GM12878 (cell line): Measurements from ENCODE around the gene SIRT2. TPM values are rescaled to one million over a fixed set of nuclear protein-coding genes. Genes with fewer than 3 reads are reported as not detected.

Experiments used
- ATAC-seq: fragments of 200-7000 bp; cut with Tn5 transposase; 3 replicates; pipeline ENCODE4 v1.9.1; 2020; ENCODE audit warnings: mild to moderate bottlenecking, moderate library complexity
- BruUV-seq: library from RNA; stranded (reverse); fragments of 400-500 nt; replicated peaks from 2 replicates; lab custom pipeline; 2021; lab: Mats Ljungman, UMichigan
- CTCF ChIA-PET: fragments of 300-600 bp; sonication (Branson Sonifier 250); formaldehyde crosslinking; extraction: SDS; loops from one replicate; lab custom pipeline; 2021; ENCODE audit warnings: inconsistent platforms; lab: Yijun Ruan, JAX
- POLR2A ChIA-PET: fragments of 350-600 bp; formaldehyde crosslinking; extraction: SDS; loops from one replicate; lab custom pipeline; 2021; ENCODE audit warnings: inconsistent platforms; lab: Charles Lee
- RAD21 ChIA-PET: fragments of 300-600 bp; sonication (Branson Sonifier 250); formaldehyde crosslinking; loops from one replicate; lab custom pipeline; 2023; ENCODE audit warnings: antibody characterized with exemption; ENCODE audit not compliant: unreplicated experiment; lab: Charles Lee
- SMC1A ChIA-PET: fragments of 300-600 bp; sonication (Branson Sonifier 250); formaldehyde crosslinking; loops from one replicate; lab custom pipeline; 2023; ENCODE audit not compliant: unreplicated experiment, uncharacterized antibody; lab: Charles Lee
- DNase-seq: peaks from one replicate; pipeline ENCODE4 v3.0.0-alpha.2; 2011; ENCODE audit warnings: low read depth, low spot score
- FAIRE-seq: peaks from 3 replicates; lab custom pipeline; 2011; peaks lifted over from hg19 to GRCh38; lab: Jason Lieb, UNC
- H2AFZ ChIP-seq: 2 replicates; pipeline ENCODE4 v1.6.0; 2011; ENCODE audit warnings: low read depth, low read length, control low read depth; ENCODE audit not compliant: control insufficient read depth
- H3K27ac ChIP-seq: 2 replicates; pipeline ENCODE4 v1.5.1; 2011; ENCODE audit warnings: control low read depth; ENCODE audit not compliant: control insufficient read depth, insufficient read depth
- H3K27me3 ChIP-seq, 2 experiments: replicated peaks in 1 of 2; 2 replicates each; pipeline versions ENCODE4 v1.6.0 to v1.6.1; 2011; ENCODE audit warnings: low read length in 1 of 2; ENCODE audit not compliant: control insufficient read depth in 2 of 2, insufficient read depth in 2 of 2
- H3K36me3 ChIP-seq, 2 experiments: 2 replicates each; pipeline ENCODE4 v1.5.1; 2011; ENCODE audit warnings: low read length in 1 of 2; ENCODE audit not compliant: control insufficient read depth in 2 of 2, insufficient read depth in 2 of 2
- H3K4me1 ChIP-seq: 2 replicates; pipeline ENCODE4 v1.6.1; 2011; ENCODE audit warnings: mild to moderate bottlenecking, low read length, moderate library complexity, mixed read lengths; ENCODE audit not compliant: control insufficient read depth, insufficient read depth
- H3K4me2 ChIP-seq: 2 replicates; pipeline ENCODE4 v1.6.0; 2011; ENCODE audit warnings: control low read depth; ENCODE audit not compliant: control insufficient read depth, insufficient read depth
- H3K4me3 ChIP-seq: fragments of 200-600 bp; sonication (generic); 2 replicates; pipeline ENCODE4 v1.5.1; 2016
- H3K79me2 ChIP-seq: 2 replicates; pipeline ENCODE4 v1.6.0; 2011; ENCODE audit warnings: low read length; ENCODE audit not compliant: control insufficient read depth, insufficient read depth
- H3K9ac ChIP-seq: 2 replicates; pipeline ENCODE4 v1.8.0; 2011; ENCODE audit warnings: low read length, control low read depth, mixed read lengths; ENCODE audit not compliant: control insufficient read depth, insufficient read depth
- H3K9me3 ChIP-seq: replicated peaks from 3 replicates; pipeline ENCODE4 v1.5.1; 2011; ENCODE audit warnings: mild to moderate bottlenecking, low read length; ENCODE audit not compliant: control insufficient read depth, insufficient read depth
- H4K20me1 ChIP-seq: 2 replicates; pipeline ENCODE4 v1.6.0; 2011; ENCODE audit not compliant: control insufficient read depth, insufficient read depth
- BCL3 ChIP-seq: IDR thresholded peaks from 2 replicates; pipeline ENCODE4 v1.6.1; 2011; ENCODE audit warnings: borderline replicate concordance, low read depth, mild to moderate bottlenecking, moderate library complexity, low read length; ENCODE audit not compliant: insufficient read depth, poor library complexity, severe bottlenecking
- CBX5 ChIP-seq: sonication (generic); IDR thresholded peaks from 2 replicates; pipeline ENCODE4 v1.6.1; 2016; ENCODE audit warnings: low read depth, moderate library complexity, mild to moderate bottlenecking, inconsistent platforms
- CHD2 ChIP-seq: IDR thresholded peaks from 2 replicates; pipeline ENCODE4 v1.6.1; 2011; ENCODE audit warnings: low read depth, low read length, improper control_type of control experiment, borderline replicate concordance
- NBN ChIP-seq: fragments of 450-650 bp; IDR thresholded peaks from 2 replicates; pipeline ENCODE4 v1.6.1; 2016
- NFXL1 ChIP-seq: fragments of 450-650 bp; IDR thresholded peaks from 2 replicates; pipeline ENCODE4 v1.6.1; 2017; ENCODE audit warnings: antibody characterized with exemption, mild to moderate bottlenecking, borderline replicate concordance
- NR2C1 ChIP-seq: fragments of 450-650 bp; IDR thresholded peaks from 2 replicates; pipeline ENCODE4 v1.6.1; 2017; ENCODE audit warnings: antibody characterized with exemption, mild to moderate bottlenecking, moderate library complexity
- NRF1 ChIP-seq: conservative IDR thresholded peaks from 2 replicates; pipeline ENCODE4 v1.6.1; 2011; ENCODE audit warnings: mild to moderate bottlenecking, low read depth, low read length, improper control_type of control experiment
- POLR2AphosphoS5 ChIP-seq: IDR thresholded peaks from 2 replicates; pipeline ENCODE4 v1.6.1; 2011; ENCODE audit warnings: mild to moderate bottlenecking, low read length, inconsistent platforms
- RAD21 ChIP-seq: IDR thresholded peaks from 2 replicates; pipeline ENCODE4 v1.6.1; 2011; ENCODE audit warnings: mild to moderate bottlenecking, low read depth, low read length, moderate library complexity; ENCODE audit not compliant: insufficient read depth
- SMAD5 ChIP-seq: IDR thresholded peaks from 2 replicates; pipeline ENCODE4 v1.6.1; 2016; ENCODE audit warnings: antibody characterized with exemption, low read depth
- SMARCA5 ChIP-seq: fragments of 450-650 bp; IDR thresholded peaks from 2 replicates; pipeline ENCODE4 v1.6.1; 2017; ENCODE audit warnings: mild to moderate bottlenecking
- SUPT20H ChIP-seq: IDR thresholded peaks from 2 replicates; pipeline ENCODE4 v1.6.1; 2011; ENCODE audit warnings: low read depth, mild to moderate bottlenecking, low read length, moderate library complexity, borderline replicate concordance; ENCODE audit not compliant: control insufficient read depth
- USF1 ChIP-seq: IDR thresholded peaks from 2 replicates; pipeline ENCODE4 v1.6.1; 2011; ENCODE audit warnings: borderline replicate concordance, low read depth, mild to moderate bottlenecking, moderate library complexity, mixed read lengths, low read length; ENCODE audit not compliant: insufficient read depth; ENCODE audit errors: extremely low read length
- YBX1 ChIP-seq: fragments of 450-650 bp; IDR thresholded peaks from 2 replicates; pipeline ENCODE4 v1.6.1; 2016; ENCODE audit warnings: antibody characterized with exemption
- WGBS: methylation state at CpG from one replicate; pipeline ENCODE4 v1.1.6; 2016; ENCODE audit warnings: low lambda C conversion rate; ENCODE audit not compliant: insufficient replicate concordance, insufficient coverage; ENCODE audit errors: missing lambda C conversion rate; 5-methylcytosine and 5-hydroxymethylcytosine counted together
- in situ Hi-C: fragments of 300-500 bp; cut with MboI; formaldehyde crosslinking; loops from 9 replicates; pipeline ENCODE4 v1.14.3; 2018; ENCODE audit warnings: mixed read lengths
- intact Hi-C: fragments of 100-400 bp; cut with micrococcal nuclease; formaldehyde crosslinking; loops from one replicate; pipeline ENCODE4 v1.14.2; 2022; ENCODE audit not compliant: unreplicated experiment
- polyA plus RNA-seq, 11 experiments: library from polyadenylated mRNA; depleted of rRNA in 4 of 11; unstranded in 6 of 11; stranded (reverse) in 5 of 11; fragments of >200 nt; fragmentation: Nextera tagmentation in 4 of 11; fragmentation: Illumina TruSeq in 1 of 11; extraction: Ambion mirVana in 4 of 11; extraction: Trizol in 1 of 11; gene quantifications; 1 replicate in 1 of 11; 2 replicates in 10 of 11; pipeline versions ENCODE4 v1.2.1 to v1.2.3, GENCODE V29; 2011 to 2016; ENCODE audit warnings: inconsistent platforms in 2 of 11, missing spikeins in 2 of 11, low read depth in 1 of 11
- total RNA-seq, 4 experiments: library from RNA; depleted of rRNA in 3 of 4; stranded (reverse); fragments of >200 nt in 3 of 4; fragmentation: Illumina TruSeq in 1 of 4; extraction: Trizol in 1 of 4; gene quantifications; 2 replicates each; pipeline versions ENCODE4 v1.2.1 to v1.2.3, GENCODE V29; 2013 to 2021
- TF ChIP-seq, protein P1 (sequence below): fragments of 450-650 bp; formaldehyde crosslinking; IDR thresholded peaks from 2 replicates; pipeline ENCODE4 v1.4.0; 2022; ENCODE audit warnings: mild to moderate bottlenecking, moderate library complexity
- TF ChIP-seq, protein P2 (sequence below): IDR thresholded peaks from 2 replicates; pipeline ENCODE4 v1.6.1; 2012; ENCODE audit warnings: low read length, inconsistent platforms
- TF ChIP-seq, protein P3 (sequence below): IDR thresholded peaks from 2 replicates; pipeline ENCODE4 v1.6.1; 2012; ENCODE audit warnings: low read depth, low read length, improper control_type of control experiment

Gene SIRT2
- total and polyA plus RNA-seq, 10 of the 15 experiments (the other 5 are each of a cell fraction or from before 2014, with no cell fraction given) = 1.4 to 38.7 (median 24.1) TPM

DNA sequence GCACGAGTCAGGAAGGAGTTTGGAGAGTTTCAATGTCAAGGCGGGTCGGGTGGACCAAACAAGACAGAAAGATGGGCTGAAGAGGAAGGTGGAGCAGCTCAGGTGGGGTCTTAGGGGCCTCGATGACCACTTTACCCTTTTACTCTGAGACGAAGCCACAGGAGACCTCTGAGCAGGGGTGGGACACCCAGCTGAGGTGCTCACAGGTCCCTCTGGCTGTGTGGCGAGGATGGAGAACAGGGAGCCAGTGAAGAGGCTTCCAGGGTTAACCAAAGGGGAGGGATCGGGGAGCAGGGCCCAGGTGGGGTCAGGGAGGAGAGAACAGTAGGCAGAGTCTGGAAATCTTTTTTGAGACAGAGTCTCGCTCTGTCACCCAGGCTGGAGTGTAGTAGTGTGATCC, 14.5 kb upstream of the SIRT2 start:
- ATAC-seq (no peak), DNase-seq (no peak), FAIRE-seq (no peak)
- no peaks in the 10 kb centered on the region for H3K4me1 ChIP-seq
- intact Hi-C loops = no loop called here
- in situ Hi-C loops = no loop called here
- ChIA-PET RAD21 (no interaction called here), CTCF (interaction anchor here (1.6 to 1.8 kb wide), 4 partner anchors 13 to 277 kb away, joined by 3 to 5 read pairs (median 4); partner anchors contain the start of genes MRPS12 and SARS2), SMC1A (no interaction called here), POLR2A (interaction anchor here (0.6 kb wide), 1 partner anchor 39 kb away, joined by 4 read pairs; no protein-coding TSS in a partner anchor)
- no peaks in the 10 kb centered on the region for H4K20me1 ChIP-seq
- H3K79me2 ChIP-seq = no peaks in the 10 kb centered on the region
- no peak overlapping the region for H3K4me2 ChIP-seq
- no peaks in the 10 kb centered on the region for H3K27me3 ChIP-seq
- no peaks in the 10 kb centered on the region for H3K9me3 ChIP-seq
- no TSS peak for BruUV-seq
- no peaks in the 10 kb centered on the region for H3K36me3 ChIP-seq
- H2AFZ ChIP-seq = no peak overlapping the region
- H3K27ac ChIP-seq = no peak overlapping the region
- H3K9ac ChIP-seq = no peak overlapping the region
- H3K4me3 ChIP-seq = no peak overlapping the region
- WGBS = 81% methylated on average over 8 of the region's 8 CpGs
- no peak for TF ChIP-seq USF1
- no peak for TF ChIP-seq NBN
- TF ChIP-seq SMARCA5 = no peak
- TF ChIP-seq, protein P1, sequence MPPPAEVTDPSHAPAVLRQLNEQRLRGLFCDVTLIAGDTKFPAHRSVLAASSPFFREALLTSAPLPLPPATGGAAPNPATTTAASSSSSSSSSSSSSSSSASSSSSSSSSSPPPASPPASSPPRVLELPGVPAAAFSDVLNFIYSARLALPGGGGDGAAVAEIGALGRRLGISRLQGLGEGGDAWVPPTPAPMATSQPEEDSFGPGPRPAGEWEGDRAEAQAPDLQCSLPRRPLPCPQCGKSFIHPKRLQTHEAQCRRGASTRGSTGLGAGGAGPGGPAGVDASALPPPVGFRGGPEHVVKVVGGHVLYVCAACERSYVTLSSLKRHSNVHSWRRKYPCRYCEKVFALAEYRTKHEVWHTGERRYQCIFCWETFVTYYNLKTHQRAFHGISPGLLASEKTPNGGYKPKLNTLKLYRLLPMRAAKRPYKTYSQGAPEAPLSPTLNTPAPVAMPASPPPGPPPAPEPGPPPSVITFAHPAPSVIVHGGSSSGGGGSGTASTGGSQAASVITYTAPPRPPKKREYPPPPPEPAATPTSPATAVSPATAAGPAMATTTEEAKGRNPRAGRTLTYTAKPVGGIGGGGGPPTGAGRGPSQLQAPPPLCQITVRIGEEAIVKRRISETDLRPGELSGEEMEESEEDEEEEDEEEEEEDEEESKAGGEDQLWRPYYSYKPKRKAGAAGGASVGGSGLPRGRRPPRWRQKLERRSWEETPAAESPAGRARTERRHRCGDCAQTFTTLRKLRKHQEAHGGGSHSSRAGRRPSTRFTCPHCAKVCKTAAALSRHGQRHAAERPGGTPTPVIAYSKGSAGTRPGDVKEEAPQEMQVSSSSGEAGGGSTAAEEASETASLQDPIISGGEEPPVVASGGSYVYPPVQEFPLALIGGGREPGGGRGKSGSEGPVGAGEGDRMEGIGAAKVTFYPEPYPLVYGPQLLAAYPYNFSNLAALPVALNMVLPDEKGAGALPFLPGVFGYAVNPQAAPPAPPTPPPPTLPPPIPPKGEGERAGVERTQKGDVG (CRISPR knock-in tag) = no peak
- TF ChIP-seq YBX1 = no peak
- TF ChIP-seq, protein P2, sequence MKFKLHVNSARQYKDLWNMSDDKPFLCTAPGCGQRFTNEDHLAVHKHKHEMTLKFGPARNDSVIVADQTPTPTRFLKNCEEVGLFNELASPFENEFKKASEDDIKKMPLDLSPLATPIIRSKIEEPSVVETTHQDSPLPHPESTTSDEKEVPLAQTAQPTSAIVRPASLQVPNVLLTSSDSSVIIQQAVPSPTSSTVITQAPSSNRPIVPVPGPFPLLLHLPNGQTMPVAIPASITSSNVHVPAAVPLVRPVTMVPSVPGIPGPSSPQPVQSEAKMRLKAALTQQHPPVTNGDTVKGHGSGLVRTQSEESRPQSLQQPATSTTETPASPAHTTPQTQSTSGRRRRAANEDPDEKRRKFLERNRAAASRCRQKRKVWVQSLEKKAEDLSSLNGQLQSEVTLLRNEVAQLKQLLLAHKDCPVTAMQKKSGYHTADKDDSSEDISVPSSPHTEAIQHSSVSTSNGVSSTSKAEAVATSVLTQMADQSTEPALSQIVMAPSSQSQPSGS = no peak
- no peak for TF ChIP-seq SMAD5
- no peak for TF ChIP-seq NRF1
- no peak for TF ChIP-seq NFXL1
- TF ChIP-seq RAD21 = no peak
- no peak for TF ChIP-seq CBX5
- no peak for TF ChIP-seq BCL3
- no peak for TF ChIP-seq POLR2AphosphoS5
- TF ChIP-seq NR2C1 = no peak
- TF ChIP-seq SUPT20H = no peak
- TF ChIP-seq, protein P3, sequence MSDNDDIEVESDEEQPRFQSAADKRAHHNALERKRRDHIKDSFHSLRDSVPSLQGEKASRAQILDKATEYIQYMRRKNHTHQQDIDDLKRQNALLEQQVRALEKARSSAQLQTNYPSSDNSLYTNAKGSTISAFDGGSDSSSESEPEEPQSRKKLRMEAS = no peak
- no peak for TF ChIP-seq CHD2
